Measurements from ENCODE around the gene DLG2.

DLG2 gene

DNA sequence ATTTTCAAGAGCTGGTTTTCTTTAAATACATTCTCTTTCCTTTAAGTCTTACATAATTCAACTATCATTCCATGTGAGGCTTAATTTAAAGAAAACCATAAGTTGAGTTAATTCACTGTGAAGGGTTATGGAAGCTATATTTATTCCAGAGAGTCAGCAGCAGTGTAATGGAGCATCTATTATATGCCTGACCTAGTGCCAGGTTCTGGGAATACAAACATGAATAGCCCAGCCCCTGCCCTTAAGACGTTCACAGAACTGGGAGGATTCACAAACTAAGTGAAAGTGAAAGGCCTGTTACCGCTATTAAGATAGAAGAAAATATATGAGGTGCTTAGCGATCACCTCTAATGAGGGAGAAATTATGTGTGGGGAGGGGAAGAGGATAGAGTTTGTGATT is 1932.1 kb downstream of the DLG2 start:
- 0 out of 2 replicates have a peak, but pooled peaks cover 1% of the 10 kb centered on the region for H3K4me1 ChIP-seq (ENCODE audit: control insufficient read depth, insufficient read depth, low read length)
- no peak for DNase-seq (ENCODE audit: low read depth, low spot score)
- H3K27me3 ChIP-seq (ENCODE audit: control insufficient read depth, insufficient read depth, low read length) = no peaks in the 10 kb centered on the region
- H3K4me3 ChIP-seq (ENCODE audit: low read length) = no peak overlapping the region
- H3K27ac ChIP-seq (ENCODE audit: low read length) = no peak overlapping the region
- WGBS (ENCODE audit: insufficient coverage, insufficient read length) = no CpG with 5 or more reads among the region's 3 CpGs
- no peaks in the 10 kb centered on the region for H3K36me3 ChIP-seq (ENCODE audit: control insufficient read depth, insufficient read depth, low read length)
- no peaks in the 10 kb centered on the region for H3K9me3 ChIP-seq (ENCODE audit: control insufficient read depth, insufficient read depth, low read length)

DNA sequence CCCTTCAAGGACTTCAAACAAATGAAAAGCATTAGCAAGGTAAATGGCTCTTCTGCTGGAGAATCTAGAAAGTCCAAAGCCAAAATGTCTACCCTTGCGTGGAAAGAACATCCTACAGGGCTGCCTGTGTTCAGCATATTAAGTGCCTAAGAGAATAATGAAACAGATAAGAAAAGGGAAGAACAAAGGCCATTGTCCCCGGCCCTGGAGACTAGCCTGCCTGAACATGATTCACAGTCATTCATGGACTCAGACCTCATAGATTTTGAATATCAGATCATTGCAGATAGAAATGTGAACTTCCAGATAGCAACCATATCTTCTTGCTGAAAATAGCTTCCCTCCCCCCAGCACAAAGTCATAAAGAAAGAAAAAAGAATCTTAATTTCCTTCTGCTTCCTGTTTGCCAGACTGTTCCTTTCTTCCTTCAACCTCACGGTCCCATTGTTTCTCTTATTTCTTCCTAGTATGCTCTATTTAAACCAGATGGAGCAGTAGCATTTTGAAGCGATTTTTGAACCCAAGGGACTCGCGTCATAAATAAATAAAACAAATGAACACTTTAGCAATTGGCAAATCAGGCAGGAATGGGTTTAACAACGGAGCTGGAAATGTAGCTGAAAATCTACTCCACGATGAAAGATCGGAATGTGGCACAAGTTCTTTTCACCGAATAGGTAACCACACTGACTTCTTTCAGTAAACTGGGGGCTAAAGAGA is 1932.8 kb downstream of the DLG2 start:
- H3K4me3 ChIP-seq (ENCODE audit: low read length) = no peak overlapping the region
- no peaks in the 10 kb centered on the region for H3K27me3 ChIP-seq (ENCODE audit: control insufficient read depth, insufficient read depth, low read length)
- H3K27ac ChIP-seq (ENCODE audit: low read length) = no peak overlapping the region
- no peak for DNase-seq (ENCODE audit: low read depth, low spot score)
- 0 out of 2 replicates have a peak, but pooled peaks cover 1% of the 10 kb centered on the region for H3K4me1 ChIP-seq (ENCODE audit: control insufficient read depth, insufficient read depth, low read length)
- no peaks in the 10 kb centered on the region for H3K9me3 ChIP-seq (ENCODE audit: control insufficient read depth, insufficient read depth, low read length)
- no peaks in the 10 kb centered on the region for H3K36me3 ChIP-seq (ENCODE audit: control insufficient read depth, insufficient read depth, low read length)
- no CpG with 5 or more reads among the region's 10 CpGs for WGBS (ENCODE audit: insufficient coverage, insufficient read length)

DNA sequence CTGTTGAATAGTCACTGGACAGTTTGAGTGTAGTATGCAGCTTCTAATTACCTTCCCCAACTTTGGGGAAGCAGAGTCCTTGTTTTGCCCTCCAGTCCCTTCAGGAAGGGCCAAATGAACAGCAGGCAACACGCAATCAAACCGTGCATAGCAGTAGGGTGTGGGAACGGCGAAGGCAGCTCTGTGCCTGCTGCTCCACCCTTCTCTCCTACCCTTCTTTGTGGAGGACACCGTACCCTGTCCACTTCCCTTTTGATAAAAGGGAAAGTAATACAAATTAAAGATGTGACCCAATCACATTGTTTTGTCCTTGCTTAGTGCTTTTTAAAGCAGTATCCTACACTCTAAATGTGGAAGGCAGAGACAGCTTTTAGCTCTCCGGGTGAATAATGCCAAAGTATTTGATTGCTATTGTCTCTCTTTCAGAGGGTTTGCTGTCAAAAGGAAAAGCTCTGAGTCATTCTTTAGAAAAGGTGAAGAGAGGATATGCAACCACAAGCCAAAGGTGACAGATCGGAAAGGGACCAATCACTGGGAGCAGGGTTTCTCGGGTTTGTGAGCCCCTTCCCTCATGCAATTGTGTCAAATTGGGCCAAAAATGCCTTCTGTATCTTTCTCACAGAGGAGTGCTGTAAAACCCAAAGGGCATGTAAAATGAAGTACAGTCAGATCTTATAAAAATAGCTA is 1933.7 kb downstream of the DLG2 start:
- no peaks in the 10 kb centered on the region for H3K27me3 ChIP-seq (ENCODE audit: control insufficient read depth, insufficient read depth, low read length)
- H3K9me3 ChIP-seq (ENCODE audit: control insufficient read depth, insufficient read depth, low read length) = no peaks in the 10 kb centered on the region
- 0 out of 2 replicates have a peak, but pooled peaks cover 1% of the 10 kb centered on the region for H3K4me1 ChIP-seq (ENCODE audit: control insufficient read depth, insufficient read depth, low read length)
- no peak overlapping the region for H3K27ac ChIP-seq (ENCODE audit: low read length)
- no peak overlapping the region for H3K4me3 ChIP-seq (ENCODE audit: low read length)
- DNase-seq (ENCODE audit: low read depth, low spot score) = no peak
- H3K36me3 ChIP-seq (ENCODE audit: control insufficient read depth, insufficient read depth, low read length) = no peaks in the 10 kb centered on the region
- no CpG with 5 or more reads among the region's 8 CpGs for WGBS (ENCODE audit: insufficient coverage, insufficient read length)

DNA sequence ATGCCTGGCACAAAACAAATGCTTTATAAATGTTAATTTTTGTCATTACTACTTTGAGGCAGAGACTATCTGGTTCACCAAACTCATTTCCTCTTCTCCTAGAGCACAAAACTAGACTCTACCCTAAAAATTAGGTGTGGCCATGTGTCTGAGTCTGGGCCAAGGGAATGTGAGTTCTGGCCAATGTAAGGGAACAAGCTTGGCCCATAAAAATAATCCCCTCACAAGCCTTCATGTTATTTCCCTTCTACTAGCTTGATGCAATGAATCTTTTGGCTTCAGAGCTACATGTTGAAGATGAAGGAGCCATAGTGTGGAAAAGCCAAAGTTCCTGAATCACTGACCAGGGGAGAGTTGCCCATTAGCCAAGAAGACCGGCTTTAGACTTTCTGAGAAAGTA is 1934.5 kb downstream of the DLG2 start:
- Histone ChIP-seq H3K4me1 (ENCODE audit: control insufficient read depth, insufficient read depth, low read length) (0 out of 2 replicates have a peak, but pooled peaks cover 1% of the 10 kb centered on the region), H3K27me3 (ENCODE audit: control insufficient read depth, insufficient read depth, low read length) (no peaks in the 10 kb centered on the region), H3K36me3 (ENCODE audit: control insufficient read depth, insufficient read depth, low read length) (no peaks in the 10 kb centered on the region), H3K27ac (ENCODE audit: low read length) (no peak overlapping the region), H3K9me3 (ENCODE audit: control insufficient read depth, insufficient read depth, low read length) (no peaks in the 10 kb centered on the region), H3K4me3 (ENCODE audit: low read length) (no peak overlapping the region)
- DNase-seq (ENCODE audit: low read depth, low spot score) = no peak
- WGBS (ENCODE audit: insufficient coverage, insufficient read length) = no CpG with 5 or more reads among the region's 1 CpG

DNA sequence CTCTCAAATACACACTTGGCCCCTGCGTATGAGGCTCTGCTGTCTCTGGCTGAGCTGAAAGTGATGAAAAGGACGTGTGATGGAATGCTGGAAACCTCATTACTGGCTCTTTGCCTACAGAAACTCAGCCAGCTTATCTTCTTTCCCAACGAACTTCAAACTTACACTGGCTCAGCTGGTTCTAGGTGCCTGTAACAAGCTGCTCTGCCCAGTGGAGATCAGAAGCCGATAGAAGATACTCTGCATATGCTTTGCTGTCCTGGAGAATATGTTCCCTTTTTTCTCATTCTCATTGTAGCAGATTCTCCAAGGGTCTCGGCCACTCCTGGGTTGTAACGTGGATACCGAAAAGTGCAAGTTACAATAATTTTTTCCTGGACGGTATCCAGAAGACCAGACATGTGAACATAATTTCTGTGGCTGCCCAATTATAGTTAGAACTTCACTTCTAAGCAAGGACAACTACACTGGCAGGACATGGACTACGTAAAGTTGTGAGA is 1935.6 kb downstream of the DLG2 start:
- Histone ChIP-seq H3K36me3 (ENCODE audit: control insufficient read depth, insufficient read depth, low read length) (no peaks in the 10 kb centered on the region), H3K4me3 (ENCODE audit: low read length) (no peak overlapping the region), H3K27ac (ENCODE audit: low read length) (no peak overlapping the region), H3K9me3 (ENCODE audit: control insufficient read depth, insufficient read depth, low read length) (no peaks in the 10 kb centered on the region), H3K27me3 (ENCODE audit: control insufficient read depth, insufficient read depth, low read length) (no peaks in the 10 kb centered on the region), H3K4me1 (ENCODE audit: control insufficient read depth, insufficient read depth, low read length) (0 out of 2 replicates have a peak, but pooled peaks cover 1% of the 10 kb centered on the region)
- DNase-seq (ENCODE audit: low read depth, low spot score) = no peak
- WGBS (ENCODE audit: insufficient coverage, insufficient read length) = no CpG with 5 or more reads among the region's 9 CpGs

DNA sequence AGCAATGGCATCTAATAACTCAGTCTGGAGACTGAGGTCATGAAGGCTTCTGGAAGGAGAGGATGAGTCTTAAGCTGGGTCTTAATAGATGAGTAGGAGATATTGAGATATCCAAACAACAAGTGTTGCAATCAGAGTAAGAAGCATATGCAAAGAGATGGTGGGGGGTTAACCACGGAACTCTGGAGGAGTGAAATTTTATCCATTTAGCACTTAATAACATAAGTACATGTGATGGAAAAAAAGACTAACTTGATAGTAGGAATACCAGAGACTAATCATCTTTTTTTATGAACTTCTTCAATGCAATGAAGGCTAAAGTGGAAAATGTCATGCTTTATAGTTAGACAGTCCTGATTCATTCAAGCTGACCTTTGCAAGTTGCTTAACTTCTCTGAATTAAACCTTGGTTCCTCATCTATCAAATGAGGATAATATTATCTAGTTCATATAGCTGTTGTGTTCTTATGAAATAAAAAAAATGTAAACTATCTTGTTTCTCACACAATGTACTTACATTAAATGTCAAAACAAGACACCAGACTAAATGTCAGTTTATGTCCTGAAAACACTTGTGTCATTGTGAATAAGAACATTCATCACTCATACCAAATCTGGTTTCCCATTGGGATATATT is 1937.9 kb downstream of the DLG2 start:
- no peak for DNase-seq (ENCODE audit: low read depth, low spot score)
- Histone ChIP-seq H3K4me1 (ENCODE audit: control insufficient read depth, insufficient read depth, low read length) (no peaks in the 10 kb centered on the region), H3K36me3 (ENCODE audit: control insufficient read depth, insufficient read depth, low read length) (no peaks in the 10 kb centered on the region), H3K27ac (ENCODE audit: low read length) (no peak overlapping the region), H3K4me3 (ENCODE audit: low read length) (no peak overlapping the region), H3K9me3 (ENCODE audit: control insufficient read depth, insufficient read depth, low read length) (no peaks in the 10 kb centered on the region), H3K27me3 (ENCODE audit: control insufficient read depth, insufficient read depth, low read length) (no peaks in the 10 kb centered on the region)
- WGBS (ENCODE audit: insufficient coverage, insufficient read length) = no CpG with 5 or more reads among the region's 1 CpG

DNA sequence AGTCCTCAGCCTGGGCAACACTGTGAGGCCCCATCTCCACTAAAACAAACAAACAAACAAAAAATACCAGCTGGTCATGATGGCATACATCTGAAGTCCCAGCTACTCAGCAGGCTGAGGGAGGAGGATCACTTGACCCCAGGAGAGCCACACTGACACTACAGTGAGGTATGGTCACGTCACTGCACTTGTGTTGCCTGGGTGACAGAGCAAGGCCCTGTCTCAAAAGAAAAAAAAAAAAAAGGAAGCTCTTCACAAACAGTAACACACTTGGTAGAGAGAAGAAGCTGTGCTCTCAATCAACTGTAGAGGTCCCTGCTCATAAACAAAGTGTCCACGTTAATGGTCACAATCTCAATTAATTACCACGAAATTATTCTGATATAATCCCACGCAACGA is 1939.4 kb downstream of the DLG2 start:
- Histone ChIP-seq H3K4me3 (ENCODE audit: low read length) (no peak overlapping the region), H3K9me3 (ENCODE audit: control insufficient read depth, insufficient read depth, low read length) (no peaks in the 10 kb centered on the region), H3K36me3 (ENCODE audit: control insufficient read depth, insufficient read depth, low read length) (no peaks in the 10 kb centered on the region), H3K4me1 (ENCODE audit: control insufficient read depth, insufficient read depth, low read length) (no peaks in the 10 kb centered on the region), H3K27me3 (ENCODE audit: control insufficient read depth, insufficient read depth, low read length) (no peaks in the 10 kb centered on the region), H3K27ac (ENCODE audit: low read length) (no peak overlapping the region)
- WGBS (ENCODE audit: insufficient coverage, insufficient read length) = 100% methylated on average over 3 of the region's 5 CpGs
- no peak for DNase-seq (ENCODE audit: low read depth, low spot score)

DNA sequence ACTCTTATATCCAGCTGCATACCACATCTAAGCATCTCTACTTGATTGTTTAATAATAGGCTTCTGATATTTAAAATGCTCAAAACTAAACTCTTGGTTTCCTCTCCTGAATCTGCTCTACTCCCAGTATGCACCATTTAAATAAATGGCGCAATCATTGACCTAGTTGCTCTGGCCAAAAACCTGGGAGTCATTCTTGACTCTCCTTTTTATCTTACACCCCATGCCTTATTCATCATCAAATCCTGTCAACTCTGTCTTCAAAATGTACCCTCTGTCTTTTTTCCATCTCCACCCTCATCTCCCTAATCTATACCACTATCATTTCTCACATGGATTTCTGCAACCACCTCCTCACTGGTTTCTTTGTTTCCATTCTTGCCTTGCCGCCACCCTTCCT is 1941.4 kb downstream of the DLG2 start:
- no CpG with 5 or more reads among the region's 2 CpGs for WGBS (ENCODE audit: insufficient coverage, insufficient read length)
- H3K27ac ChIP-seq (ENCODE audit: low read length) = no peak overlapping the region
- no peaks in the 10 kb centered on the region for H3K27me3 ChIP-seq (ENCODE audit: control insufficient read depth, insufficient read depth, low read length)
- no peak for DNase-seq (ENCODE audit: low read depth, low spot score)
- no peaks in the 10 kb centered on the region for H3K4me1 ChIP-seq (ENCODE audit: control insufficient read depth, insufficient read depth, low read length)
- H3K36me3 ChIP-seq (ENCODE audit: control insufficient read depth, insufficient read depth, low read length) = no peaks in the 10 kb centered on the region
- no peak overlapping the region for H3K4me3 ChIP-seq (ENCODE audit: low read length)
- H3K9me3 ChIP-seq (ENCODE audit: control insufficient read depth, insufficient read depth, low read length) = no peaks in the 10 kb centered on the region

DNA sequence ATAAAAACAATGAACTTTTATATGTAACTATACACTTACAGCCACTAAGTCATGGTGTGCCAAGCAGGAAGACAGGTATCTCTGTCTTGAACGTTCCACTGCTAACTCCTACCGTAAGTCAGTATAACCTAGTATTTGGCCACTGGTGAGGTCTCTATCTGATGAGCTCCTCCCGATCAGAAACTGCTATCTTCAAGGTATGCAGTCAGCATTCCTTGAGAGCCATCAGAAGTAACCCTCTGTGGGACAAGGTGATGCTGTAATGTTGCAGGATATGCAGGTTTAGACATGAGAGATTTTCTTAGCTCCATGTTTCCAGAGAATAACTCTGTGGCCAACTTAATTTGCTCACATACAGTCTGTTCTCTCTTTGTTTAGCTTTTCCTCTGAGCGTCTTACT is 1943.1 kb downstream of the DLG2 start:
- no CpG with 5 or more reads among the region's 4 CpGs for WGBS (ENCODE audit: insufficient coverage, insufficient read length)
- no peak overlapping the region for H3K4me3 ChIP-seq (ENCODE audit: low read length)
- H3K27ac ChIP-seq (ENCODE audit: low read length) = no peak overlapping the region
- H3K9me3 ChIP-seq (ENCODE audit: control insufficient read depth, insufficient read depth, low read length) = no peaks in the 10 kb centered on the region
- H3K4me1 ChIP-seq (ENCODE audit: control insufficient read depth, insufficient read depth, low read length) = no peaks in the 10 kb centered on the region
- H3K27me3 ChIP-seq (ENCODE audit: control insufficient read depth, insufficient read depth, low read length) = no peaks in the 10 kb centered on the region
- no peaks in the 10 kb centered on the region for H3K36me3 ChIP-seq (ENCODE audit: control insufficient read depth, insufficient read depth, low read length)
- no peak for DNase-seq (ENCODE audit: low read depth, low spot score)

DNA sequence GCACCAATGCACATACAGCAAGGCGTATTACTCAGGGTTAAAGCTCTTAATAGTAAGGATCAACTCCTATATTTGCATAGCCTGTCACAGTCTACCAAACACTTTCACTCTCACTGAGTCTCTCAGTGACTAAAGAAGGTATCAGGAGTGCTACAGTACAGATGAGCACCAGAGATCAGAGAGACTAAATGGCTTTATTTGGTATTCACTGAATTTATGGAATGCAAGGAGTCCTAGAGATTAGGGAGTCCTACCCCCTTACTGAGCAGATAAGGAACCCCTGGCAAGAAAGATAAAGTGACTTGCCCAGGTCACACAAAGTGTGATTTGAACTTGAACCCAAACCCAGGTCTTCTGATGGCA is 1944.6 kb downstream of the DLG2 start:
- no peak overlapping the region for H3K27ac ChIP-seq (ENCODE audit: low read length)
- no peaks in the 10 kb centered on the region for H3K27me3 ChIP-seq (ENCODE audit: control insufficient read depth, insufficient read depth, low read length)
- WGBS (ENCODE audit: insufficient coverage, insufficient read length) = no CpG with 5 or more reads among the region's 1 CpG
- no peaks in the 10 kb centered on the region for H3K36me3 ChIP-seq (ENCODE audit: control insufficient read depth, insufficient read depth, low read length)
- DNase-seq (ENCODE audit: low read depth, low spot score) = no peak
- no peak overlapping the region for H3K4me3 ChIP-seq (ENCODE audit: low read length)
- no peaks in the 10 kb centered on the region for H3K4me1 ChIP-seq (ENCODE audit: control insufficient read depth, insufficient read depth, low read length)
- no peaks in the 10 kb centered on the region for H3K9me3 ChIP-seq (ENCODE audit: control insufficient read depth, insufficient read depth, low read length)

Data from iPS DF 6.9 (cell line).